IPS-20b (cell line): ENCODE results near the gene STRADA.

ENCODE experiments used
- H3K27ac ChIP-seq: one replicate; pipeline ENCODE4 v1.5.1; 2013; ENCODE audit warnings: low read length
- H3K27me3 ChIP-seq: 2 replicates; pipeline ENCODE4 v1.6.1; 2013; ENCODE audit warnings: mild to moderate bottlenecking, low read length, inconsistent platforms; ENCODE audit not compliant: insufficient read depth
- H3K36me3 ChIP-seq: 2 replicates; pipeline ENCODE4 v1.6.1; 2013; ENCODE audit warnings: low read depth, mild to moderate bottlenecking, inconsistent platforms, low read length, moderate library complexity; ENCODE audit not compliant: insufficient read depth
- H3K4me1 ChIP-seq: 2 replicates; pipeline ENCODE4 v1.6.1; 2013; ENCODE audit warnings: mild to moderate bottlenecking, control low read depth, inconsistent platforms, low read length, moderate library complexity; ENCODE audit not compliant: insufficient read depth
- H3K4me3 ChIP-seq: 2 replicates; pipeline ENCODE4 v1.5.1; 2013; ENCODE audit warnings: mild to moderate bottlenecking, low read length, inconsistent platforms
- H3K9ac ChIP-seq: 2 replicates; pipeline ENCODE4 v1.6.1; 2013; ENCODE audit warnings: low read depth, mild to moderate bottlenecking, inconsistent platforms, low read length, moderate library complexity
- H3K9me3 ChIP-seq: 2 replicates; pipeline ENCODE4 v1.6.1; 2013; ENCODE audit warnings: mild to moderate bottlenecking, low read depth, low read length, inconsistent platforms; ENCODE audit not compliant: insufficient read depth

The STRADA gene

DNA sequence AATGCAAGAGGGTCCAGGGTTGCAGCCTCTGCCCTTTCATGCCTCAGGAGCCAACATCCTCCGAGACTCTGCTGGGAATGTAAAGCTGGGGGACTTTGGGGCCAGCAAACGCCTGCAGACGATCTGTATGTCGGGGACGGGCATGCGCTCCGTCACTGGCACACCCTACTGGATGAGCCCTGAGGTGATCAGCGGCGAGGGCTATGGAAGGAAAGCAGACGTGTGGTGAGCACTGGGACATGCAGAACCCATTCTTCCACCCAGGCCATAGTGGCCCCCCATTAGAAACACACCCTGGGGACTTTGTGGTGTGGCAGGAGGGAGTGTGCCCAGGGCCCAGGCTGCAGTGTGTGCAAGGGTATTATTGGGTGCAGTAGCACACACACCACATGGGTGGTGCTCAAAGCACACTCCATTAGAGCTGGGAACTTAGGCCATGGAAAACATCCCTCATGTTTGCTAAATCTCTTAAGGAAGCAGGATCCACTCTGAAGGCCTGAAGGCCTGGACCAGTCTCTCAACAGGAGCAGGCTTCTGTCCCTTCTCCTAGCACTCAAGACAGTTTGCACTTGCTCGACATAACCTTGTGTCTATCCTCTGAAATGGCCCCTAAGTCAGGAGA lies 49.3 kb downstream of the STRADA start:
- Histone ChIP-seq H3K4me1 (no peaks in the 10 kb centered on the region; the same call in 1 of the 2 replicates), H3K36me3 (peaks cover 38% of the 10 kb centered on the region), H3K9me3 (no peaks in the 10 kb centered on the region), H3K9ac (no peak overlapping the region), H3K27ac (no peak overlapping the region), H3K27me3 (no peaks in the 10 kb centered on the region), H3K4me3 (no peak overlapping the region)

DNA sequence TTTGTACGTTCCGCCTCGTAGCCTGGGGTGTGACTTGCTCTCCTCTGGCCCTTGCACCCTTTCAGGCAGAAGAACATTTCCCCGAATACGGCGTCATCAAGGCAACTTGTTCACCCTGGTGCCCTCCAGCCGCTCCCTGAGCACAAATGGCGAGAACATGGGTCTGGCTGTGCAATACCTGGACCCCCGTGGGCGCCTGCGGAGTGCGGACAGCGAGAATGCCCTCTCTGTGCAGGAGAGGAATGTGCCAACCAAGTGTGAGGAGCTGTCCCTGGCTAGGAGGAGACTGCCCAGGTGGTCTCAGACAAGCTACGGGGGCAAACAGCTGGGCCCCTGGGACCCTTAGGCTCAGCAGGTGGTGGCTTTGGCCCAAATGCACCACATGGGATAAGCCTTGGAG lies 52.1 kb downstream of the STRADA start:
- Histone ChIP-seq H3K4me1 (no peaks in the 10 kb centered on the region), H3K27ac (no peak overlapping the region), H3K9ac (no peak overlapping the region), H3K27me3 (no peaks in the 10 kb centered on the region), H3K9me3 (no peaks in the 10 kb centered on the region), H3K4me3 (no peak overlapping the region), H3K36me3 (peaks cover 29% of the 10 kb centered on the region)

DNA sequence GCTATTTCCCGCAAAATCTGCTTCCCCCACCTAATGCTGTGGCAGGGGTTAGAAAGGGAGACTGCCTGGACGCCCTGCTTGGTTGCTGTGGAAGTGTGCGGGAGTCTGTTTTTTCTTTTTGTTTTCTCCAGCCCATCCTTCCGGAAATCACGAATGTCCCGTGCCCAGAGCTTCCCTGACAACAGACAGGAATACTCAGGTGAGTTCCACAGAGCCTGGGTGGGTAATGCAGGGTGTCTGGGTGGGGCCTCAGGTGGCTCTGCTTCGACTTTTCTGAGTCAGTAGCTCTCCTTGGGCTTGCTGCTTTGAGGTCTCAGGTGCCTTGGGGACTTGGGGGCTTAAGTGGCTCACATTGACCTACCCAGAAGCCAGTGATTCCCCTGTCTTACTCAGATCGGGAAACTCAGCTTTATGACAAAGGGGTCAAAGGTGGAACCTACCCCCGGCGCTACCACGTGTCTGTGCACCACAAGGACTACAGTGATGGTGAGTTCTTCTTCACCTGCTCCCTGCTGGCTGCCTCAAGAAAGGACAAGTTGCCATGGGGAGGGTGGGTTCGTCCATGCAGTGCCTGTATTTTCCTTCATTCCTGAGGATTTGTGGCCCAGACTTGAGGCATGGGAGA lies 53.1 kb downstream of the STRADA start:
- no peaks in the 10 kb centered on the region for H3K27me3 ChIP-seq
- no peak overlapping the region for H3K4me3 ChIP-seq
- H3K9me3 ChIP-seq = no peaks in the 10 kb centered on the region
- H3K27ac ChIP-seq = no peak overlapping the region
- H3K36me3 ChIP-seq = peaks cover 29% of the 10 kb centered on the region
- H3K4me1 ChIP-seq = no peaks in the 10 kb centered on the region
- H3K9ac ChIP-seq = no peak overlapping the region

DNA sequence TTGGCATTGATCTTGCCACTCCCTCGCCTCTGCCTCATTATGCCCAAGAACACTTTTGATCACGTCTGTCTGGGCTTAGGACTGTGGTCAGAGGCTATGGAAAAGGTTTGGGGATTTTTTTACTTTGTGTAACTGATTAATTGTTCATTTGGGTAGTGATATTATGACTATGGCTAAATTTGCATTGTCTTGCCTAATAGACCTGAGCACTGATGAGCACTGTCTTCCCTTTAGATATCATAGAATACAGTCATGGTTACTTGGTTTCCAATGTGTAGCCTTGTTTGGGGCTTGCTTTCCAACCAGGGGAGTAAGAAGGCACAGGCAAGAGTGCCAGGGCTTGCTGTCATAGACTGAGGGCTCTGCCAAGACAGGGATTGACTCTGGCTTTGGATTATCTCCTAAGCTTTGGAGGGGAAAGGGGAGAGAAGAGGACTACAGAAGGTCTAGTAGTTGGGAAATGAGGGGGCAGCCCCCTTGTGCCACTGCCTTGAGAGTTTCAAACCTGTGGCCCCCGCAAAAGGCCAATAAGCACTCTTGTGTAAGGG lies 55.4 kb downstream of the STRADA start:
- no peak overlapping the region for H3K4me3 ChIP-seq
- H3K36me3 ChIP-seq = peaks cover 36% of the 10 kb centered on the region
- no peaks in the 10 kb centered on the region for H3K27me3 ChIP-seq

DNA sequence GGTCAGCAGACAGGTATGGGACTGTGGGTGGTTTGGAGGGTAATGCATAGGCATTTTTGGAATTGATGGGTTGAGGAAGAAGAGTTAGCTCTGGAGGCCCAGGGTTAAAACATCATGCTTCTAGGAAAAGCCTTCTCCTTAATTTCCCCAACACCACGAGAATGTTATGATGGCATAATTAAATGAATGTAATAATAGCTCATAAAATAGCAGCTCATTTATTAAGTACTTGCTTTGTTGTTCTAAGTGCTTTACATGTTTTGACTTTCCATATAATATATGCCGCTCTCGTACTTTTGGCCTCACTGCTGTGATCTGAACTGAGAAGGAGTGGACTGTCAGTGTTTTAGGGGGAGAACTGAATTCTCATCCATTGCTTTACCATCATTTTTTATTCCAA lies 56.0 kb downstream of the STRADA start:
- H3K36me3 ChIP-seq = peaks cover 34% of the 10 kb centered on the region
- H3K9ac ChIP-seq = no peak overlapping the region
- no peaks in the 10 kb centered on the region for H3K9me3 ChIP-seq
- H3K4me3 ChIP-seq = no peak overlapping the region
- no peaks in the 10 kb centered on the region for H3K4me1 ChIP-seq
- H3K27ac ChIP-seq = no peak overlapping the region
- H3K27me3 ChIP-seq = no peaks in the 10 kb centered on the region

More for the DNA sequence above, 55.4 kb downstream of the STRADA start:
- H3K9ac ChIP-seq = no peak overlapping the region
- no peaks in the 10 kb centered on the region for H3K4me1 ChIP-seq
- no peaks in the 10 kb centered on the region for H3K9me3 ChIP-seq
- H3K27ac ChIP-seq = no peak overlapping the region

DNA sequence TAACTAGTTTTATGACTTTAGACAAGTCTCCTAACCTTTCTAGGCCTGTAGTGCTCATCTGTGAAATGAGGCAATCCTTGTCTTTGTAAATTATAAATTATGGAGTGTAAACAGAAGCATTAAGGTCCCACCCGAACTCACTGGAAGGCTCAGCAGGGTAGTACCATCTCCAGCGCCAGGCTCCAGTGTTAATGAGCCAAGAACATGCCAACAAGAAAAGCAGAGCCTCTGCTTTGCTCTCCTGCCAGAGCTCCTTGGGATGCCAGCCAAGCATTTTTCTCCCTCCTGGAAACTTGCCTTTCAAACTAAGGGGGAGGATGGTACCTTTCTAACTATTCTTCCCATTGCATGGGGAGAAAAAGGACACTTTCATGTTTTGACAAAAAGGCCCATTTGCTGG lies 56.6 kb downstream of the STRADA start:
- Histone ChIP-seq H3K36me3 (peaks cover 29% of the 10 kb centered on the region), H3K9me3 (no peaks in the 10 kb centered on the region), H3K4me1 (no peaks in the 10 kb centered on the region), H3K4me3 (no peak overlapping the region), H3K27ac (no peak overlapping the region), H3K9ac (no peak overlapping the region), H3K27me3 (no peaks in the 10 kb centered on the region)

DNA sequence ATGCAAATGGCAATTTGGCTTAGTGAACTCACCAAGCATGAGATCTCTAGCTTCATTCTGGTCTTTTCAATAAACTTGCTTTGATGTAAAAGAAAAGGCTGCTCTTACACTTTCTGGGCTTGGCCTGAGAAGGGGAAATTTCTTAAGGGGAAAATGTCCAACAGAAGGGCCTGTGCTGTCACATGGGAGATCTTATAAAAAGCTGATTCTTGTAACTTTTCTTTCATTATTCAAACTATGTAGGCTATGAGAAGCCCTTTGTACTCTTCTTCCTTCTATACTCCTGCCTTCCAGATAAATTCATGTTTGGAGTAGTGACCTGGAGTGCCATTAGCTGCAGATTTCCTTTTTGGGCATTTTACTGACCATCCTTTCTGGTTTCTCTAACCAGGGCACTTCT lies 58.6 kb downstream of the STRADA start:
- Histone ChIP-seq H3K9me3 (no peaks in the 10 kb centered on the region), H3K27me3 (no peaks in the 10 kb centered on the region), H3K9ac (no peak overlapping the region), H3K36me3 (peaks cover 16% of the 10 kb centered on the region), H3K4me3 (no peak overlapping the region), H3K27ac (no peak overlapping the region), H3K4me1 (no peaks in the 10 kb centered on the region)

DNA sequence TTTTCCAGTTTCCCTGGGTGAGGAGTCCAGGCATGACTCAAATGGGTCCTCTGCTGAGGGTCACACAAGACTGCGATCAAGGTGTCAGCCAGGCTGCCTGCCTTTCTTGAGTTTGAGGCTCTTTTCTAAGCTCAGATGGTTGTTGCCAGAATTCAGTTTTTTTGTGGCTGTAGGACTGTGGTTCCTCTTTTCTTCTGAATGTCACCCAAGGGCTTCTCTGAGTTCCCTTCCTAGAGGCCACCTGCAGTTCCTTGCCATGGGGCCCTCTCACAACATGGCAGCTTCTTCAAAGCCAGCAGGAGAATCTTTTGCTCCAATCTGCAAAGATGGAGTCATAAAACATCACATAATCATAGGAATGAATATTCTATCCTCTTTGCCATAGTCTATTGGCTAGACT lies 59.2 kb downstream of the STRADA start:
- Histone ChIP-seq H3K4me3 (no peak overlapping the region), H3K27me3 (no peaks in the 10 kb centered on the region), H3K9ac (no peak overlapping the region), H3K36me3 (peaks cover 16% of the 10 kb centered on the region), H3K4me1 (no peaks in the 10 kb centered on the region), H3K9me3 (no peaks in the 10 kb centered on the region), H3K27ac (no peak overlapping the region)

DNA sequence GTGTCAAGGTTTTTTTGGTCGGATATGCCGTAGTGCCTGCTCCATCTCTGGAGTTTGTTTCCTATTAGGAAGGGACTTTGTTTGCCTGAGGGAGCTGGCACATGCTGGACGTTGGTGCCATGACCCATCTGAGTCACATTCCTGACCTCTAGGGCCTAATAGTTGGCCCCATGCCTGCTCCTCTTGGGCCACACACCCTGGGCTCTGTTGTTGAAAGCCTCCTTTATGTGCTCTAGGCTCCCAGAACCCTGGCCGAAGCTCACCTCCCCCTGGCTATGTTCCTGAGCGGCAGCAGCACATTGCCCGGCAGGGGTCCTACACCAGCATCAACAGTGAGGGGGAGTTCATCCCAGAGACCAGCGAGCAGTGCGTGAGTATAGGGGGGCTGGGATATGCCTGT lies 60.1 kb downstream of the STRADA start:
- Histone ChIP-seq H3K36me3 (peaks cover 16% of the 10 kb centered on the region), H3K27me3 (no peaks in the 10 kb centered on the region)

DNA sequence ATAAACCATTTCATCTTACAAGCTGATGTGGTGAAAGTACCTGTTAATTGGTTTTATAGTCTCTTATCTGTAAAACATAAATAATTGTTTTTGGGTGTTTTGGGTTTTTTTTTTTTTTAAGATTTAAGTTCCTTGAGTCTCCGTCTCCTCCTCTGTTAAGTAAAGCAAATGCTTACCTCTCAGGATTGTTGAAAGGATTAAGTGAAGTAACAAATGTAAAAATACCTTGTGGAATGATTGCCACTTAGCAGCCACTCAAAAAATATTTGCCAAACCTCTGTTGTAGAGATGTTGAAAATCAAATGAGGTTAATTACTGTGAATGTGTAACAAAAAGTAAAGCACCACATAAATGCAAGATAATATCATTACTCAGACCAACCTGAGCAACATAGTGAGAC lies 60.9 kb downstream of the STRADA start:
- no peak overlapping the region for H3K27ac ChIP-seq
- no peaks in the 10 kb centered on the region for H3K27me3 ChIP-seq
- H3K9me3 ChIP-seq = no peaks in the 10 kb centered on the region
- H3K4me1 ChIP-seq = peaks cover 3% of the 10 kb centered on the region; the same call in 1 of the 2 replicates
- no peak overlapping the region for H3K9ac ChIP-seq
- H3K4me3 ChIP-seq = no peak overlapping the region
- peaks cover 16% of the 10 kb centered on the region for H3K36me3 ChIP-seq

More for the DNA sequence above, 60.1 kb downstream of the STRADA start:
- no peaks in the 10 kb centered on the region for H3K9me3 ChIP-seq
- H3K27ac ChIP-seq = no peak overlapping the region
- H3K4me1 ChIP-seq = no peaks in the 10 kb centered on the region; the same call in 1 of the 2 replicates
- no peak overlapping the region for H3K4me3 ChIP-seq
- no peak overlapping the region for H3K9ac ChIP-seq

DNA sequence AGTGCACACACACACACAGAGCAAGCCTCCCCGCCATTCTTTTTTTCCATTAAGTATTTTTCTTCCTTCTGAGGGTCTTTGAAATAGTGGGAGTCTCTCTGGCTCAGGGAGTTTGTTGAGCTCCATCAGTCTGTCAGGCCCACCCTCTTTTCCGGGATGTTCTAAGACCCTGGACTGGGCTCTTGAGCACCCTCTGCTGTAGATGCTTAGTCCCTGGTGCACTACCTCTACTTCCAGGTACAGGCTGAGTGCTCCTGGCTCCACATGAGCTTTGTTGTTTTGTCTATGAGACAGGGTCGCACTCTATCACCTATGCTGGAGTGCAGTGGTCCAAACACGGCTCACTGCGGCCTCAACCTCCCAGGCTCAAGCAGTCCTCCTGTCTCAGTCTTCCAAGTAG lies 62.4 kb downstream of the STRADA start:
- Histone ChIP-seq H3K9ac (no peak overlapping the region), H3K27me3 (no peaks in the 10 kb centered on the region), H3K27ac (no peak overlapping the region), H3K4me3 (no peak overlapping the region), H3K36me3 (peaks cover 16% of the 10 kb centered on the region), H3K9me3 (no peaks in the 10 kb centered on the region), H3K4me1 (peaks cover 14% of the 10 kb centered on the region; the same call in 1 of the 2 replicates)

DNA sequence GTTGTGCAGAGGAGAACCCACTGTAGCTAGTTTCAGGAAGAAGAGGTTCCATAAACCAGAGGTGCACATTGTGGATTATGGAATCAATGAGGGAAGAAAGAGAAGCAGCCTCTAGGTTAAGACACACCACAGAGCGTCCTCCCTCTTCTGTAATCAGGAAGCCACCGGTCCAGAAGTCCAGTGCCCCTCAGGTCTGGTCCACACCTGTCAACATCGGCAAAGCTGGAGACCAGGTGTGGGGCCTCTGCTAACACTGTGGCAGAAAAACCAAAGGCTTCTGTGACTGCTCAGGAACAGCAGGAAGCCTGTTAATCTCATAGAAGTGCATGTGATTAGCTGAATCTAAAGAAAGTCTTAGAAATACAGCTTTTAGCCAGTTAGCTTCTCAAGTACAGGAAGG lies 65.0 kb downstream of the STRADA start:
- H3K27me3 ChIP-seq = no peaks in the 10 kb centered on the region
- peaks cover 21% of the 10 kb centered on the region for H3K4me1 ChIP-seq
- no peak overlapping the region for H3K9ac ChIP-seq
- no peak overlapping the region for H3K4me3 ChIP-seq
- H3K27ac ChIP-seq = no peak overlapping the region
- H3K36me3 ChIP-seq = no peaks in the 10 kb centered on the region
- no peaks in the 10 kb centered on the region for H3K9me3 ChIP-seq
